ENCODE data around the gene CA11. TPM values are rescaled to one million over a fixed set of nuclear protein-coding genes. Genes with fewer than 3 reads are reported as not detected.

CA11 gene
- total and polyA plus RNA-seq, 11 donors, result 2.2 to 14.8 (median 5.8) TPM

GRCh38 chr19:48625891-48626327 is 20.1 kb downstream of the CA11 start:
- Histone ChIP-seq H3K9me3 (no peaks in the 10 kb centered on the region), H3K4me1 (peaks cover 3 to 51% (median 33%) of the 10 kb centered on the region in 12 donors), H3K27ac (no peak overlapping the region), H3K36me3 (peaks cover 0 to 34% (median 13%) of the 10 kb centered on the region in 9 donors), H3K4me3 (no peak overlapping the region), H3K27me3 (no peaks in the 10 kb centered on the region)
- TF ChIP-seq, protein P1, sequence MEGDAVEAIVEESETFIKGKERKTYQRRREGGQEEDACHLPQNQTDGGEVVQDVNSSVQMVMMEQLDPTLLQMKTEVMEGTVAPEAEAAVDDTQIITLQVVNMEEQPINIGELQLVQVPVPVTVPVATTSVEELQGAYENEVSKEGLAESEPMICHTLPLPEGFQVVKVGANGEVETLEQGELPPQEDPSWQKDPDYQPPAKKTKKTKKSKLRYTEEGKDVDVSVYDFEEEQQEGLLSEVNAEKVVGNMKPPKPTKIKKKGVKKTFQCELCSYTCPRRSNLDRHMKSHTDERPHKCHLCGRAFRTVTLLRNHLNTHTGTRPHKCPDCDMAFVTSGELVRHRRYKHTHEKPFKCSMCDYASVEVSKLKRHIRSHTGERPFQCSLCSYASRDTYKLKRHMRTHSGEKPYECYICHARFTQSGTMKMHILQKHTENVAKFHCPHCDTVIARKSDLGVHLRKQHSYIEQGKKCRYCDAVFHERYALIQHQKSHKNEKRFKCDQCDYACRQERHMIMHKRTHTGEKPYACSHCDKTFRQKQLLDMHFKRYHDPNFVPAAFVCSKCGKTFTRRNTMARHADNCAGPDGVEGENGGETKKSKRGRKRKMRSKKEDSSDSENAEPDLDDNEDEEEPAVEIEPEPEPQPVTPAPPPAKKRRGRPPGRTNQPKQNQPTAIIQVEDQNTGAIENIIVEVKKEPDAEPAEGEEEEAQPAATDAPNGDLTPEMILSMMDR (IDR thresholded peaks at IDR 0.05), result no peak
- TF ChIP-seq POLR2A (IDR thresholded peaks at IDR 0.05), result no peak
- intact Hi-C loops (cut with DNase I), result loop anchor here in 2 of 10 donors (5.0 to 10.0 kb wide), 2 partner anchors 879 to 1019 kb away; partner anchors contain the start of genes NOP53 (in 1 of the 2), RRAS (in 1 of the 2) and SCAF1 (in 1 of the 2)
- DNase-seq, result peak in 1 of 5 donors; percentile 41
- ATAC-seq, result no peak
- WGBS, 4 donors, result 90 to 94% (median 92%) methylated on average over 17 to 30 of the region's 30 CpGs

GRCh38 chr19:48624791-48625723 is 20.9 kb downstream of the CA11 start:
- H3K27ac ChIP-seq, result peak overlapping the region in 6 of 12 donors; percentile 14 to 83 (median 68)
- ATAC-seq, result no peak

DNA sequence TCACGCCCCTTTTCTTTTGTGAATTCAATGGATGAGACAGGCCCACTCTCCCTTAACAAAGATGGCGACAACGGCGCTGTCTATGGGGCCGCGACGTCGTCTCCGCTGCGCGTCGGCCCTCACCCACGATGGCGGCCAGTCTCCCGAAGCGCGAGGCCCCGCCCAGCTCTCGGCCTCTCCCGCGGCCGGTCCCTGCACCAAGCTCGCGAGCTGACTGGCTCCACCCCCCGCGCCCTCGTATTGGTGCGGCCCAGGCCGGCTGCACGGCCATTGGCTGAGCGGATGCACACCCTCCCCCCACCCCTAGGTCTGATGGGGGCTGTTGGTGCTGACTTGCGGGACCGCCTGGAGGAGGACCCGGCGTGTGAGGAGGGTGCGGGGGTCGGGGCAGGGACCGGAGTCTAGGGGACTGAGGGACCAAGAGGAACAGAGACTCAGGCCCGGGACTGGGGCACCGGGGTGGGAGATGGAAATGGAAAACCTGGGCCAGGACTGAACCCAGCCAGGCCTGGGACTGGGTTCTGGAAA is 21.9 kb downstream of the CA11 start:
- no peak for TF ChIP-seq POLR2A (IDR thresholded peaks at IDR 0.05)
- TF ChIP-seq, protein P1 (IDR thresholded peaks at IDR 0.05), result no peak
- intact Hi-C loops (cut with DNase I), result loop anchor here in 1 of 10 donors (10.0 kb wide), 1 partner anchor 1021 kb away; the partner anchor contains the start of genes RRAS and SCAF1
- ATAC-seq, result peak; percentile 82 to 87 (median 84)
- WGBS, 4 donors, result 1 to 2% (median 1%) methylated on average over 30 to 40 of the region's 40 CpGs
- Histone ChIP-seq H3K36me3 (peaks cover 0 to 22% (median 12%) of the 10 kb centered on the region in 9 donors), H3K4me1 (peaks cover 0 to 54% (median 28%) of the 10 kb centered on the region in 12 donors), H3K27ac (peak overlapping the region in 11 of 12 donors; percentile 61 to 92 (median 68)), H3K4me3 (peak overlapping the region; percentile 33 to 64 (median 52)), H3K27me3 (peaks cover 0 to 2% (median 0%) of the 10 kb centered on the region in 9 donors), H3K9me3 (no peaks in the 10 kb centered on the region)
- DNase-seq, result peak; percentile 98 to 99 (median 99)

More at GRCh38 chr19:48624791-48625723, 20.9 kb downstream of the CA11 start:
- peak overlapping the region in 9 of 12 donors; percentile 44 to 64 (median 56) for H3K4me3 ChIP-seq
- 52 to 58% (median 54%) methylated on average over 24 of the region's 24 CpGs for WGBS, 4 donors
- TF ChIP-seq, protein P1 (IDR thresholded peaks at IDR 0.05), result no peak
- TF ChIP-seq POLR2A (IDR thresholded peaks at IDR 0.05), result no peak
- H3K27me3 ChIP-seq, result no peaks in the 10 kb centered on the region
- peaks cover 0 to 51% (median 26%) of the 10 kb centered on the region in 12 donors for H3K4me1 ChIP-seq
- H3K9me3 ChIP-seq, result no peaks in the 10 kb centered on the region
- intact Hi-C loops (cut with DNase I), result loop anchor here in 2 of 10 donors (5.0 to 10.0 kb wide), 2 partner anchors 878 to 1020 kb away; partner anchors contain the start of genes NOP53 (in 1 of the 2), RRAS (in 1 of the 2) and SCAF1 (in 1 of the 2)
- peaks cover 0 to 28% (median 16%) of the 10 kb centered on the region in 9 donors for H3K36me3 ChIP-seq
- DNase-seq, result peak in 1 of 5 donors; percentile 39

All from heart left ventricle (tissue), 16 donors.